Type B pancreatic cell (in vitro differentiated cells): Measurements from ENCODE around the gene TES. TPM values are rescaled to one million over a fixed set of nuclear protein-coding genes. Genes with fewer than 3 reads are reported as not detected.

Experiments
- DNase-seq: peaks from one replicate; pipeline ENCODE4 v3.0.0; 2021; ENCODE audit warnings: mixed read lengths; ENCODE audit not compliant: unreplicated experiment; ENCODE audit errors: extremely low spot score
- H3K27ac Mint-ChIP-seq: 2 replicates; pipeline ENCODE4 v1.8.0; 2021; ENCODE audit warnings: mild to moderate bottlenecking, mixed read lengths
- H3K27me3 Mint-ChIP-seq: 2 replicates; pipeline ENCODE4 v1.8.0; 2021; ENCODE audit warnings: mixed read lengths
- H3K36me3 Mint-ChIP-seq: 2 replicates; pipeline ENCODE4 v1.8.0; 2021; ENCODE audit warnings: mixed read lengths
- H3K4me1 Mint-ChIP-seq: one replicate; pipeline ENCODE4 v1.8.0; 2021; ENCODE audit warnings: mixed read lengths; ENCODE audit not compliant: unreplicated experiment
- H3K4me3 Mint-ChIP-seq: 2 replicates; pipeline ENCODE4 v1.8.0; 2021; ENCODE audit warnings: mild to moderate bottlenecking, mixed read lengths
- H3K9me3 Mint-ChIP-seq: 2 replicates; pipeline ENCODE4 v1.8.0; 2021; ENCODE audit warnings: mixed read lengths
- total RNA-seq: library from RNA; stranded (reverse); gene quantifications from 2 replicates; pipeline ENCODE4 v1.2.1, GENCODE V29; 2021; ENCODE audit warnings: low replicate concordance
- TF ChIP-seq, protein P1 (sequence below): fragments of 200-600 bp; sonication (generic); conservative IDR thresholded peaks from 2 replicates; pipeline ENCODE4 v1.5.0; 2021; ENCODE audit warnings: antibody characterized with exemption, mild to moderate bottlenecking

Gene TES
- total RNA-seq, 1 donor from 2014 or later = 91.1 TPM

DNA sequence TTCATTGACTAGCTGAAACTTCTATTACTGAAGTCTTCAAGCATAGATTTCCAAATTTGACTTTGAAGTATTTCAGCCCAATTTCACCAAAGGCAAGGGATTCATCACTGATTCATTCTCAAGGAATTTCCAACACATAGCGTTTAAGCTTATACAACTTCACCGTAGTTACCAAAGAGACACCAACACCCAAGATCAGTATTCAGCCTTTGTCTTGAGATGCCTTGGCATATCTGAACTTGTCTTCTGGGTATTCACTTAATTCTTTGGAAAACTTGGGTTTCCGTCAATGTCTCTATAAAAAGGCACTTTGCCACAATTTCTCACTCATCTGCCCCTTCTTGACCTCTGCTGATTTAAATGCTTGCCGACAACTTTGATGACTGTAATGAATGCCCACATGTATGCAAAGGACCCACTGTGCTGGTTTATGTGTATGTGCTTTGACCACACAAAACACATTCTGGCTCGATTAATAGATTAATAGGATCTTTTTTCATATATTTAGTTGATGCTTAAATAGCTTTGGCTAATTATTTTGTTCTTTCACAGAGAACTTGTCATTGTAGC, 49.6 kb downstream of the TES start:
- peak overlapping the region; percentile 66 for H3K27ac Mint-ChIP-seq
- H3K9me3 Mint-ChIP-seq = peaks cover 5% of the 10 kb centered on the region
- H3K27me3 Mint-ChIP-seq = no peaks in the 10 kb centered on the region
- H3K36me3 Mint-ChIP-seq = peaks cover 10% of the 10 kb centered on the region
- peaks cover 4% of the 10 kb centered on the region for H3K4me1 Mint-ChIP-seq
- no peak overlapping the region for H3K4me3 Mint-ChIP-seq
- DNase-seq = no peak
- TF ChIP-seq, protein P1, sequence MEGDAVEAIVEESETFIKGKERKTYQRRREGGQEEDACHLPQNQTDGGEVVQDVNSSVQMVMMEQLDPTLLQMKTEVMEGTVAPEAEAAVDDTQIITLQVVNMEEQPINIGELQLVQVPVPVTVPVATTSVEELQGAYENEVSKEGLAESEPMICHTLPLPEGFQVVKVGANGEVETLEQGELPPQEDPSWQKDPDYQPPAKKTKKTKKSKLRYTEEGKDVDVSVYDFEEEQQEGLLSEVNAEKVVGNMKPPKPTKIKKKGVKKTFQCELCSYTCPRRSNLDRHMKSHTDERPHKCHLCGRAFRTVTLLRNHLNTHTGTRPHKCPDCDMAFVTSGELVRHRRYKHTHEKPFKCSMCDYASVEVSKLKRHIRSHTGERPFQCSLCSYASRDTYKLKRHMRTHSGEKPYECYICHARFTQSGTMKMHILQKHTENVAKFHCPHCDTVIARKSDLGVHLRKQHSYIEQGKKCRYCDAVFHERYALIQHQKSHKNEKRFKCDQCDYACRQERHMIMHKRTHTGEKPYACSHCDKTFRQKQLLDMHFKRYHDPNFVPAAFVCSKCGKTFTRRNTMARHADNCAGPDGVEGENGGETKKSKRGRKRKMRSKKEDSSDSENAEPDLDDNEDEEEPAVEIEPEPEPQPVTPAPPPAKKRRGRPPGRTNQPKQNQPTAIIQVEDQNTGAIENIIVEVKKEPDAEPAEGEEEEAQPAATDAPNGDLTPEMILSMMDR = no peak

DNA sequence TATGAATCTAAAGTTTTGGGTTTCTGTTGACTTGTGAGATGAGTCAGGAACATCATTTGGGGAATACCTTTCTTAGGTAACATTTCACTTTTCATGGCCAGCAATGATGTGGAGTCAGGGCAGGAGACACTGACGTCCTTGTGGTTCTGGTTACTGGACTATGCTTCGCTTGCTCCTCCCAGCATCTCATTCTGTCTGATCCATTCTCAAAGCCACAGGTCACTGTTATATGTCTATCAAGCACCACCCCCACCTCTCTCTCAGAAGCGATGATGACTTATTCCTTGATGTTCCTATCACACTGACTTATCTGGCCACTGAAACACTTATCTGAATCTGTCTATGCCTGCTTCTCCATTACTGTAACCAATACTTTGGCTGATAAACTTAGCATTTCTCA, 51.6 kb downstream of the TES start:
- Mint-ChIP-seq H3K4me3 (no peak overlapping the region), H3K36me3 (peaks cover 10% of the 10 kb centered on the region), H3K4me1 (peaks cover 4% of the 10 kb centered on the region), H3K9me3 (peaks cover 5% of the 10 kb centered on the region), H3K27ac (no peak overlapping the region), H3K27me3 (no peaks in the 10 kb centered on the region)
- TF ChIP-seq, protein P1 = no peak
- no peak for DNase-seq

DNA sequence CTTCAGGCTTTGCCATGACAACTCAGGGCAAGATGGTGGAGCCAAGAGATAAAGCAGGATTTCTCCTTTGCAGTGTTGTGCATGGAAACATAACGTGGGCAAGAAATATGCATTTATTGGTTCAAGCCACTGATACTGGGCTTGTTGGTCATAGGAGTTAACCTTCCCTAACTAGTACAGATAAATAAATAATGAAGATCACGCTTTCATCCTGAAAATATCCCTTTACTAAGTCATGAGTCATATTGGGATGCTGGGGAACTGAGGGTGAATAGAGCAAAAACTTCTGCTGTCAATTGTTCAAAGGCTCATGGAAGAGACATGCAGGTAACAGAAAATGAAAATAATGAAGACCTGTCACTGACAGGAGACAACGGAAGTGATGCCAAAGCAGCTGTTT, 55.5 kb downstream of the TES start:
- no peak for DNase-seq
- no peaks in the 10 kb centered on the region for H3K36me3 Mint-ChIP-seq

DNA sequence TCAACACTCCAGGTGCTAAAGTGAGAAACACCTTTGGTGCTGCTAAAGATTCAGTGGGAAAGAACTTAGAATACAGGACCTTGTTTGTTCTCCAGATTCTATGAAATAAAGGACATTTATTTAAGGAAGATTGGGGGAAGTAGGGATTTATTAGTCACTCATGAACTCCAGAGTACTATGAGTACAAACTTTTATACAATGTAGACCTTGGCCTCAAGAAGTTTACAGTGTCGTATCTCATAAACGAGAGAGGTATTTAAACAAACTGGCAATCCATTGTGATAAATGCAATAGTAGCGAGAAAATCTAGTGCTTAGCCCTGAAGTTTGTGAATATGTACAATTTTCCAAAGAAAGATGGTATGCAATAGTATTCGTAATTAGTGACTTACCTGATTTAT, 59.1 kb downstream of the TES start:
- Mint-ChIP-seq H3K9me3 (no peaks in the 10 kb centered on the region), H3K36me3 (no peaks in the 10 kb centered on the region), H3K4me3 (no peak overlapping the region), H3K27ac (no peak overlapping the region), H3K27me3 (no peaks in the 10 kb centered on the region), H3K4me1 (peaks cover 5% of the 10 kb centered on the region)
- TF ChIP-seq, protein P1 = no peak
- no peak for DNase-seq

More for the DNA sequence above, 55.5 kb downstream of the TES start:
- no peaks in the 10 kb centered on the region for H3K4me1 Mint-ChIP-seq
- H3K4me3 Mint-ChIP-seq = no peak overlapping the region
- peaks cover 2% of the 10 kb centered on the region for H3K9me3 Mint-ChIP-seq
- H3K27ac Mint-ChIP-seq = no peak overlapping the region
- H3K27me3 Mint-ChIP-seq = no peaks in the 10 kb centered on the region
- TF ChIP-seq, protein P1 = no peak

DNA sequence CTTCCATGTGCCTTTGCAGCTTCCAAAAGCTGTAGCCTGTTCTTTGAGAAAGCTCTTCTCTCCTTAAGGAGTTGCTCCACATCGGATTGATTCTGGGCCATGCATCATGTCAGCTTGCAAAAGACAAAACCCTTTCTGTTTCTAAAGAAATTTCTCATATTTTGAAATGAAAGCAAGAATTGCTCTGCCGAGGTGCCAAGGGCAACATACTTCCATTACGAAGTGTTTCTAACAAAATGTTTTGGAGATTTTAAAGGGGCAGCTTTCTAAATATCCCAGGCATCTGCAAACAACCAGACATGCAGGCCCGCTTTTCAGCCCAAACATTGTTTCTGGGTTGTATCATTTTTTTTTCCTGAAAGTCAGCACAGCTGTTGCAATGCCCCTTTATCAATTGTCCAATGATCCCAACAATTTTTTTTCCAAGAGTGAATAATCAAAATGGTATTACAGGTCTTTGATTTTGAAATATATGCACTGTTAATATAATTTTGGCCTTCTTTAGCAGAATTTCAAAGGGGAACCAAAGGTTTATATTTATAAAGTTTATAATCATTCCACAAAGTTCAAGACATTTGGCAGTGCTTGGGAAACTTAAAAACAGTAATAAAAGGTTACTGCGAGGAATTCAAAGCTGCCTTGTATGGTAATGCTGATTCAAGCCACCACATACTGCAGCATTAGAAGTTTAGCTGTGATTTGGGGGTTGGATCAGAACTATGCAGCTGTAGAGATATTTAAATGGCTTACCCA, 61.0 kb downstream of the TES start:
- no peak overlapping the region for H3K4me3 Mint-ChIP-seq
- DNase-seq = no peak
- no peaks in the 10 kb centered on the region for H3K36me3 Mint-ChIP-seq
- no peak overlapping the region for H3K27ac Mint-ChIP-seq
- TF ChIP-seq, protein P1 = no peak
- no peaks in the 10 kb centered on the region for H3K9me3 Mint-ChIP-seq
- H3K27me3 Mint-ChIP-seq = no peaks in the 10 kb centered on the region
- H3K4me1 Mint-ChIP-seq = peaks cover 5% of the 10 kb centered on the region
